ENCODE data around the gene GPRASP1.

The GPRASP1 gene

GRCh38 chrX:102697494-102697893 is 46.2 kb downstream of the GPRASP1 start:
- no peak for DNase-seq
